MM.1S (cell line): Measurements from ENCODE around the gene ZNF665.
"Not testable (repeated sequence)": the region's sequence is repeated elsewhere in the genome, so short reads cannot be mapped to it uniquely, and the experiment has no call there.

ENCODE experiments used
- EZH2phosphoT487 ChIP-seq: fragments of 300-600 bp; sonication (generic); IDR thresholded peaks from 2 replicates; pipeline ENCODE4 v1.6.1; 2018; ENCODE audit warnings: antibody characterized with exemption, low read length
- TF ChIP-seq, protein P1 (sequence below): fragments of 300-600 bp; sonication (generic); IDR thresholded peaks from 2 replicates; pipeline ENCODE4 v1.5.1; 2016; ENCODE audit warnings: antibody characterized with exemption, low read length, mixed read lengths

DNA sequence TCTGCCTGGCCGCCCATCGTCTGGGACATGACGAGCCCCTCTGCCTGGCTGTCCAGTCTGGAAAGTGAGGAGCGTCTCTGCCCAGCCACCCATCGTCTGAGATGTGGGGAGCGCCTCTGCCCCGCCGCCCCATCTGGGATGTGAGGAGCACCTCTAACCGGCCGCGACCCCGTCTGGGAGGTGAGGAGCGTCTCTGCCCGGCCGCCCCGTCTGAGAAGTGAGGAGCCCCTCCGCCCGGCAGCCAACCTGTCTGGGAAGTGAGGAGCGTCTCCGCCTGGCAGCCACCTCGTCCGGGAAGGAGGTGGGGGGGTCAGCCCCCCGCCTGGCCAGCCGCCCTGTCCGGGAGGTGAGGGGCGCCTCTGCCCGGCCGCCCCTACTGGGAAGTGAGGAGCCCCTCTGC lies 29.6 kb upstream of the ZNF665 start:
- TF ChIP-seq, protein P1, sequence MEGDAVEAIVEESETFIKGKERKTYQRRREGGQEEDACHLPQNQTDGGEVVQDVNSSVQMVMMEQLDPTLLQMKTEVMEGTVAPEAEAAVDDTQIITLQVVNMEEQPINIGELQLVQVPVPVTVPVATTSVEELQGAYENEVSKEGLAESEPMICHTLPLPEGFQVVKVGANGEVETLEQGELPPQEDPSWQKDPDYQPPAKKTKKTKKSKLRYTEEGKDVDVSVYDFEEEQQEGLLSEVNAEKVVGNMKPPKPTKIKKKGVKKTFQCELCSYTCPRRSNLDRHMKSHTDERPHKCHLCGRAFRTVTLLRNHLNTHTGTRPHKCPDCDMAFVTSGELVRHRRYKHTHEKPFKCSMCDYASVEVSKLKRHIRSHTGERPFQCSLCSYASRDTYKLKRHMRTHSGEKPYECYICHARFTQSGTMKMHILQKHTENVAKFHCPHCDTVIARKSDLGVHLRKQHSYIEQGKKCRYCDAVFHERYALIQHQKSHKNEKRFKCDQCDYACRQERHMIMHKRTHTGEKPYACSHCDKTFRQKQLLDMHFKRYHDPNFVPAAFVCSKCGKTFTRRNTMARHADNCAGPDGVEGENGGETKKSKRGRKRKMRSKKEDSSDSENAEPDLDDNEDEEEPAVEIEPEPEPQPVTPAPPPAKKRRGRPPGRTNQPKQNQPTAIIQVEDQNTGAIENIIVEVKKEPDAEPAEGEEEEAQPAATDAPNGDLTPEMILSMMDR = not testable (repeated sequence)
- not testable (repeated sequence) for TF ChIP-seq EZH2phosphoT487
